HCT116 (cell line): ENCODE measurements around the gene GPR45. TPM values are rescaled to one million over a fixed set of nuclear protein-coding genes. Genes with fewer than 3 reads are reported as not detected.

ENCODE experiments used
- ATAC-seq: fragments of 200-7000 bp; cut with Tn5 transposase; 2 replicates; pipeline ENCODE4 v1.9.1; 2020; ENCODE audit warnings: mild to moderate bottlenecking, moderate library complexity
- BruUV-seq: library from RNA; stranded (reverse); fragments of 400-500 nt; replicated peaks from 2 replicates; lab custom pipeline; 2021; lab: Mats Ljungman, UMichigan
- CTCF ChIA-PET: fragments of 300-600 bp; sonication (Branson Sonifier 250); formaldehyde crosslinking; loops from one replicate; lab custom pipeline; 2021; ENCODE audit warnings: antibody characterized with exemption; lab: Charles Lee
- POLR2A ChIA-PET: fragments of 300-600, 350-600 bp; sonication (Branson Sonifier 250); formaldehyde crosslinking; loops from one replicate; lab custom pipeline; 2021; ENCODE audit warnings: antibody characterized with exemption; lab: Charles Lee
- RAD21 ChIA-PET, 2 experiments: fragments of 300-600 bp; sonication (Branson Sonifier 250); formaldehyde crosslinking; loops; one replicate each; lab custom pipeline; 2023; ENCODE audit warnings: low total read pairs in 2 of 2; ENCODE audit not compliant: uncharacterized antibody in 2 of 2, unreplicated experiment in 2 of 2, low non-redundant PET in 1 of 2; lab: Charles Lee
- DNase-seq: peaks from one replicate; pipeline ENCODE4 v3.0.0-alpha.2; 2010; ENCODE audit warnings: low read depth, low spot score
- H2AFZ ChIP-seq: fragments of 200-600 bp; shearing (Covaris generic), sonication (generic); 2 replicates; pipeline ENCODE4 v1.6.1; 2017; ENCODE audit warnings: low read depth, mixed run types, mixed read lengths, antibody characterized with exemption, low read length; ENCODE audit not compliant: poor library complexity, severe bottlenecking
- H3K27ac ChIP-seq: 2 replicates; pipeline ENCODE4 v1.5.1; 2012; ENCODE audit warnings: low read depth, low read length
- H3K27me3 ChIP-seq: fragments of 200-600 bp; sonication (generic); 2 replicates; pipeline ENCODE4 v1.6.1; 2016; ENCODE audit warnings: mixed run types, low read length, mixed read lengths; ENCODE audit not compliant: insufficient read depth
- H3K36me3 ChIP-seq, 2 experiments: fragments of 200-500 bp in 1 of 2; fragments of 200-600 bp in 1 of 2; sonication (Bioruptor generic) in 1 of 2; sonication (generic) in 1 of 2; 2 replicates each; pipeline versions ENCODE4 v1.5.1 to v1.6.1; 2014 to 2016; ENCODE audit warnings: low read length in 2 of 2, inconsistent platforms in 1 of 2, mixed read lengths in 1 of 2, mixed run types in 1 of 2; ENCODE audit not compliant: insufficient read depth in 2 of 2, control insufficient read depth in 1 of 2
- H3K4me1 ChIP-seq, 2 experiments: fragments of 200-600 bp in 1 of 2; sonication (generic) in 1 of 2; 2 replicates each; pipeline versions ENCODE4 v1.5.1 to v1.6.1; 2012 to 2017; ENCODE audit warnings: low read length in 2 of 2, inconsistent platforms in 1 of 2, mild to moderate bottlenecking in 1 of 2, mixed read lengths in 1 of 2, mixed run types in 1 of 2, moderate library complexity in 1 of 2; ENCODE audit not compliant: insufficient read depth in 2 of 2, control insufficient read depth in 1 of 2
- H3K4me2 ChIP-seq: fragments of 200-600 bp; sonication (generic); 2 replicates; pipeline ENCODE4 v1.6.1; 2017; ENCODE audit warnings: mixed run types, low read length, mixed read lengths
- H3K4me3 ChIP-seq, 2 experiments: fragments of 200-600 bp in 1 of 2; sonication (generic) in 1 of 2; replicated peaks in 1 of 2; 2 replicates each; pipeline ENCODE4 v1.5.1; 2011 to 2016; ENCODE audit warnings: low read length in 2 of 2, control low read depth in 1 of 2, low read depth in 1 of 2, mild to moderate bottlenecking in 1 of 2, mixed read lengths in 1 of 2, mixed run types in 1 of 2
- H3K79me2 ChIP-seq: fragments of 200-600 bp; sonication (generic); 2 replicates; pipeline ENCODE4 v1.6.1; 2017; ENCODE audit warnings: mild to moderate bottlenecking, mixed run types, low read length, moderate library complexity, mixed read lengths; ENCODE audit not compliant: insufficient read depth
- H3K9ac ChIP-seq: fragments of 200-600 bp; sonication (generic); 2 replicates; pipeline ENCODE4 v1.6.1; 2016; ENCODE audit warnings: low read length, mixed read lengths
- H3K9me2 ChIP-seq: fragments of 200-600 bp; sonication (generic), shearing (Covaris generic); 2 replicates; pipeline ENCODE4 v1.6.1; 2017; ENCODE audit warnings: mixed run types, mild to moderate bottlenecking, moderate library complexity; ENCODE audit not compliant: insufficient read depth
- H3K9me3 ChIP-seq, 2 experiments: fragments of 200-500 bp in 1 of 2; fragments of 200-600 bp in 1 of 2; sonication (Bioruptor generic) in 1 of 2; sonication (generic) in 1 of 2; 2 replicates each; pipeline ENCODE4 v1.6.1; 2014 to 2017; ENCODE audit warnings: low read length in 2 of 2, mixed read lengths in 2 of 2, inconsistent platforms in 1 of 2, low read depth in 1 of 2, mild to moderate bottlenecking in 1 of 2, mixed run types in 1 of 2, moderate library complexity in 1 of 2; ENCODE audit not compliant: control insufficient read depth in 1 of 2, insufficient read depth in 1 of 2
- H4K20me1 ChIP-seq: fragments of 200-600 bp; sonication (generic), shearing (Covaris generic); 2 replicates; pipeline ENCODE4 v1.6.1; 2017; ENCODE audit warnings: mixed run types, mild to moderate bottlenecking, moderate library complexity; ENCODE audit not compliant: insufficient read depth
- CBX3 ChIP-seq: IDR thresholded peaks from 2 replicates; pipeline ENCODE4 v1.6.1; 2012; ENCODE audit warnings: low read depth
- EGR1 ChIP-seq: IDR thresholded peaks from 2 replicates; pipeline ENCODE4 v1.6.1; 2012; ENCODE audit warnings: low read depth
- EZH2 ChIP-seq: fragments of 200-600 bp; sonication (generic); IDR thresholded peaks from 2 replicates; pipeline ENCODE4 v1.6.1; 2017; ENCODE audit warnings: antibody characterized with exemption, mixed run types
- JUND ChIP-seq: IDR thresholded peaks from 2 replicates; pipeline ENCODE4 v1.6.1; 2012
- SP1 ChIP-seq: IDR thresholded peaks from 2 replicates; pipeline ENCODE4 v1.6.1; 2012; ENCODE audit warnings: low read depth
- SRF ChIP-seq: IDR thresholded peaks from 2 replicates; pipeline ENCODE4 v1.6.1; 2012; ENCODE audit warnings: low read depth
- ZNF274 ChIP-seq: fragments of 200-500 bp; sonication (Bioruptor generic); IDR thresholded peaks from 2 replicates; pipeline ENCODE4 v1.6.1; 2014; ENCODE audit warnings: mild to moderate bottlenecking, low read depth, low read length, inconsistent platforms
- intact Hi-C: fragments of 100-400 bp; cut with micrococcal nuclease; formaldehyde crosslinking; loops from 2 replicates; pipeline ENCODE4 v1.10.0; 2022
- total RNA-seq: library from RNA; stranded (reverse); gene quantifications from one replicate; pipeline ENCODE4 v1.2.1, GENCODE V29; 2021; ENCODE audit not compliant: unreplicated experiment
- TF ChIP-seq, protein P1 (sequence below): IDR thresholded peaks from 2 replicates; pipeline ENCODE4 v1.6.1; 2012; ENCODE audit warnings: low read depth

Gene GPR45
- total RNA-seq, 1 experiment from 2014 or later = 0.30 TPM

DNA sequence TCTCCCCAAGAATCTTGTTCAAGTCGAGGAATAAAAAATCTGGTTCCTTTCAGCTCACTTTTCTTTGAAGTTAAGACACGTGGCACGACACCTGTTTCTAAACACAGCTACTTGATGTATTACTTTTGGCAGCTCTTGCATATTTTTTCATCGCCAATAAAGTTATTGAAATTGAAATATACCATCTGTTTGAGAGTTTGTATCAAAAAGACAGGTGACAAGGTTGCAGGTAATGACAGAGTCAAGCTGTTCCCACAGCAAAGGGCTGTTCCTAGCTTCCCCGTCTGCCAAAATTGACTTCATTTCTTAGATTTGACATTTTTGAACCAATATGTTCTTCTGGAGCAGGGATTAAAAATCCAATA is 5.5 kb upstream of the GPR45 start:
- Histone ChIP-seq H3K9me2 (no peaks in the 10 kb centered on the region), H4K20me1 (no peaks in the 10 kb centered on the region), H3K27me3 (no peaks in the 10 kb centered on the region), H3K27ac (no peak overlapping the region), H3K4me2 (peak overlapping the region; percentile 65), H3K4me1 (peaks cover 16 to 31% of the 10 kb centered on the region in 2 experiments), H3K36me3 (no peaks in the 10 kb centered on the region), H3K4me3 (no peak overlapping the region), H2AFZ (peak overlapping the region; percentile 91), H3K9me3 (no peaks in the 10 kb centered on the region), H3K79me2 (no peaks in the 10 kb centered on the region), H3K9ac (no peak overlapping the region)
- ATAC-seq = no peak
- TF ChIP-seq SRF = no peak
- no peak for TF ChIP-seq EGR1
- no peak for TF ChIP-seq EZH2
- TF ChIP-seq ZNF274 = no peak
- no peak for TF ChIP-seq CBX3
- TF ChIP-seq, protein P1, sequence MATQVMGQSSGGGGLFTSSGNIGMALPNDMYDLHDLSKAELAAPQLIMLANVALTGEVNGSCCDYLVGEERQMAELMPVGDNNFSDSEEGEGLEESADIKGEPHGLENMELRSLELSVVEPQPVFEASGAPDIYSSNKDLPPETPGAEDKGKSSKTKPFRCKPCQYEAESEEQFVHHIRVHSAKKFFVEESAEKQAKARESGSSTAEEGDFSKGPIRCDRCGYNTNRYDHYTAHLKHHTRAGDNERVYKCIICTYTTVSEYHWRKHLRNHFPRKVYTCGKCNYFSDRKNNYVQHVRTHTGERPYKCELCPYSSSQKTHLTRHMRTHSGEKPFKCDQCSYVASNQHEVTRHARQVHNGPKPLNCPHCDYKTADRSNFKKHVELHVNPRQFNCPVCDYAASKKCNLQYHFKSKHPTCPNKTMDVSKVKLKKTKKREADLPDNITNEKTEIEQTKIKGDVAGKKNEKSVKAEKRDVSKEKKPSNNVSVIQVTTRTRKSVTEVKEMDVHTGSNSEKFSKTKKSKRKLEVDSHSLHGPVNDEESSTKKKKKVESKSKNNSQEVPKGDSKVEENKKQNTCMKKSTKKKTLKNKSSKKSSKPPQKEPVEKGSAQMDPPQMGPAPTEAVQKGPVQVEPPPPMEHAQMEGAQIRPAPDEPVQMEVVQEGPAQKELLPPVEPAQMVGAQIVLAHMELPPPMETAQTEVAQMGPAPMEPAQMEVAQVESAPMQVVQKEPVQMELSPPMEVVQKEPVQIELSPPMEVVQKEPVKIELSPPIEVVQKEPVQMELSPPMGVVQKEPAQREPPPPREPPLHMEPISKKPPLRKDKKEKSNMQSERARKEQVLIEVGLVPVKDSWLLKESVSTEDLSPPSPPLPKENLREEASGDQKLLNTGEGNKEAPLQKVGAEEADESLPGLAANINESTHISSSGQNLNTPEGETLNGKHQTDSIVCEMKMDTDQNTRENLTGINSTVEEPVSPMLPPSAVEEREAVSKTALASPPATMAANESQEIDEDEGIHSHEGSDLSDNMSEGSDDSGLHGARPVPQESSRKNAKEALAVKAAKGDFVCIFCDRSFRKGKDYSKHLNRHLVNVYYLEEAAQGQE = no peak
- TF ChIP-seq JUND = no peak
- no peak for TF ChIP-seq SP1
- BruUV-seq = no TSS peak
- CTCF ChIA-PET = interaction anchor here (0.8 to 6.4 kb wide), 9 partner anchors 8 to 133 kb away, joined by 3 to 107 read pairs (median 3); no protein-coding TSS in a partner anchor
- POLR2A ChIA-PET = interaction anchor here (0.9 to 1.5 kb wide), 2 partner anchors 119 to 121 kb away, joined by 3 to 5 read pairs; no protein-coding TSS in a partner anchor
- DNase-seq = no peak
- intact Hi-C loops = loop anchor here (5.0 kb wide), 1 partner anchor 199 kb away; the partner anchor contains the start of gene MRPS9
- RAD21 ChIA-PET = interaction anchor here (0.7 to 2.1 kb wide), 2 partner anchors 121 to 133 kb away, joined by 3 to 8 read pairs; no protein-coding TSS in a partner anchor
